ENCODE measurements around the gene SMARCA5.

DNA sequence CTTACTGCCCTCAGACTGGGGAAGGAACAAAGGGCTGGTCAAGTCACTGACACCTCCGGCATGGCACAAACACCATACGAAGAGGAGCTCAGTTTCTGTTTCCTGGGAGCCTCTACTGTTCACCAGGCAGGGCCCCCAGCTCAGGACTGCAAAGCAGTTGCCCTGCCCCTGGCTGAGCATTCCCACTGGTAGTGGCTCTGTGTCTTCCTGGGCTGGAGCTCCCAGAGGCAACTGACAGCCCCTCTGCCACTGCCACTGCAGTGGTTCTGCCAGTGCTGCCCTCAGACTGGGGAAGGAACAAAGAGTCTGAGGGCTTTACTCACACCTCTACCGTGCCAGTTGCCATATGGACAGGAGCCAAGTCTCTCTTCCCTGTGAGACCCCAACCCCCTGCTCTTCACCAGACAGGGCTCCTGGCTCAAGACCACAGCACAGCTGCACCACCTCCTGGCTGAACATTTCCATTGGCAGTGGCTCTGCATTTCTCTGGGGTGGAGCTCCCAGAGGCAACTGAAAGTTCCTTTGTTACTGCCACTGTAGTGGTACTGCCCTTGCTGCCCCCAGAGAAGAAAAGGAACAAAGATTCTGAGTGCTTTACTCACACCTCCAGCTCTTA is 67.9 kb downstream of the SMARCA5 start:
- TF ChIP-seq, protein P1, sequence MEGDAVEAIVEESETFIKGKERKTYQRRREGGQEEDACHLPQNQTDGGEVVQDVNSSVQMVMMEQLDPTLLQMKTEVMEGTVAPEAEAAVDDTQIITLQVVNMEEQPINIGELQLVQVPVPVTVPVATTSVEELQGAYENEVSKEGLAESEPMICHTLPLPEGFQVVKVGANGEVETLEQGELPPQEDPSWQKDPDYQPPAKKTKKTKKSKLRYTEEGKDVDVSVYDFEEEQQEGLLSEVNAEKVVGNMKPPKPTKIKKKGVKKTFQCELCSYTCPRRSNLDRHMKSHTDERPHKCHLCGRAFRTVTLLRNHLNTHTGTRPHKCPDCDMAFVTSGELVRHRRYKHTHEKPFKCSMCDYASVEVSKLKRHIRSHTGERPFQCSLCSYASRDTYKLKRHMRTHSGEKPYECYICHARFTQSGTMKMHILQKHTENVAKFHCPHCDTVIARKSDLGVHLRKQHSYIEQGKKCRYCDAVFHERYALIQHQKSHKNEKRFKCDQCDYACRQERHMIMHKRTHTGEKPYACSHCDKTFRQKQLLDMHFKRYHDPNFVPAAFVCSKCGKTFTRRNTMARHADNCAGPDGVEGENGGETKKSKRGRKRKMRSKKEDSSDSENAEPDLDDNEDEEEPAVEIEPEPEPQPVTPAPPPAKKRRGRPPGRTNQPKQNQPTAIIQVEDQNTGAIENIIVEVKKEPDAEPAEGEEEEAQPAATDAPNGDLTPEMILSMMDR (IDR thresholded peaks at IDR 0.05) = no peak
- TF ChIP-seq POLR2A (IDR thresholded peaks at IDR 0.05) (no peak), POLR2AphosphoS5 (IDR thresholded peaks at IDR 0.05) (no peak), EP300 (IDR thresholded peaks at IDR 0.05) (no peak)
